Measurements from ENCODE around the gene POFUT1.

- TF ChIP-seq CTCF (optimal IDR thresholded peaks at IDR 0.05 in 1 of 3, IDR thresholded peaks at IDR 0.05 in 1 of 3, conservative IDR thresholded peaks at IDR 0.05 in 1 of 3; ENCODE audit: extremely low read depth in 1 of 3, insufficient read depth in 2 of 3, low read length in 3 of 3) = no peak
- no peak for TF ChIP-seq EZH2 (IDR thresholded peaks at IDR 0.05; ENCODE audit: low read length)
Observed at GRCh38 chr20:32233286-32233685, 25.6 kb downstream of the POFUT1 start.
